OCI-LY1 (cell line): ENCODE results near the gene GNG12.
A peak's percentile ranks its signal among the peaks of the same experiment; 100 is the strongest.

Experiments used
- H2AFZ ChIP-seq: fragments of 200-600 bp; sonication (generic), shearing (Covaris generic); 2 replicates; pipeline ENCODE4 v1.6.0; 2014; ENCODE audit warnings: antibody characterized with exemption, mild to moderate bottlenecking, low read length
- H3F3A ChIP-seq: fragments of 200-600 bp; sonication (generic), shearing (Covaris generic); 2 replicates; pipeline ENCODE4 v1.6.0; 2014; ENCODE audit warnings: mild to moderate bottlenecking, antibody characterized with exemption, low read length, moderate library complexity; ENCODE audit not compliant: insufficient read depth
- H3K27ac ChIP-seq: fragments of 200-600 bp; sonication (generic); 2 replicates; pipeline ENCODE4 v1.5.1; 2014; ENCODE audit warnings: low read length, mixed run types, mild to moderate bottlenecking, low read depth; ENCODE audit not compliant: poor library complexity, severe bottlenecking
- H3K27me3 ChIP-seq: fragments of 200-600 bp; sonication (generic); 2 replicates; pipeline ENCODE4 v1.6.0; 2014; ENCODE audit warnings: antibody characterized with exemption, mild to moderate bottlenecking, low read length, moderate library complexity; ENCODE audit not compliant: insufficient read depth
- H3K36me3 ChIP-seq: fragments of 200-600 bp; sonication (generic); 2 replicates; pipeline ENCODE4 v1.6.1; 2014; ENCODE audit warnings: mild to moderate bottlenecking, antibody characterized with exemption, low read length, moderate library complexity, mixed read lengths; ENCODE audit not compliant: insufficient read depth
- H3K4me1 ChIP-seq: fragments of 200-600 bp; sonication (generic); 2 replicates; pipeline ENCODE4 v1.5.1; 2014; ENCODE audit warnings: mild to moderate bottlenecking, low read length, moderate library complexity; ENCODE audit not compliant: insufficient read depth, severe bottlenecking
- H3K4me2 ChIP-seq: fragments of 200-600 bp; sonication (generic), shearing (Covaris generic); 2 replicates; pipeline ENCODE4 v1.6.1; 2014; ENCODE audit warnings: low read length
- H3K4me3 ChIP-seq: fragments of 200-600 bp; sonication (generic); 2 replicates; pipeline ENCODE4 v1.5.1; 2014; ENCODE audit warnings: low read length, low read depth, mild to moderate bottlenecking, mixed read lengths; ENCODE audit not compliant: poor library complexity, severe bottlenecking
- H3K79me2 ChIP-seq: fragments of 200-600 bp; shearing (Covaris generic); 2 replicates; pipeline ENCODE4 v1.6.1; 2016; ENCODE audit warnings: mixed run types, low read length, mixed read lengths; ENCODE audit not compliant: insufficient read depth
- H3K9ac ChIP-seq: fragments of 200-600 bp; sonication (generic), shearing (Covaris generic); 2 replicates; pipeline ENCODE4 v1.6.1; 2014; ENCODE audit warnings: mild to moderate bottlenecking, low read length, mixed read lengths
- H3K9me2 ChIP-seq: fragments of 200-600 bp; sonication (generic), shearing (Covaris generic); 2 replicates; pipeline ENCODE4 v1.6.1; 2014; ENCODE audit warnings: low read depth, mild to moderate bottlenecking, low read length, mixed read lengths
- H3K9me3 ChIP-seq: fragments of 200-600 bp; shearing (Covaris generic); 2 replicates; pipeline ENCODE4 v1.6.1; 2014; ENCODE audit warnings: low read length, mixed read lengths
- H4K20me1 ChIP-seq: fragments of 200-600 bp; sonication (generic), shearing (Covaris generic); 2 replicates; pipeline ENCODE4 v1.6.0; 2016; ENCODE audit warnings: mild to moderate bottlenecking, low read length; ENCODE audit not compliant: insufficient read depth
- EZH2 ChIP-seq: fragments of 200-600 bp; sonication (generic), shearing (Covaris generic); IDR thresholded peaks from 2 replicates; pipeline ENCODE4 v1.8.0; 2017; ENCODE audit warnings: borderline replicate concordance, mixed run types, mild to moderate bottlenecking, antibody characterized with exemption, low read length, moderate library complexity, mixed read lengths
- TF ChIP-seq, protein P1 (sequence below): fragments of 200-600 bp; sonication (generic), shearing (Covaris generic); IDR thresholded peaks from 2 replicates; pipeline ENCODE4 v1.5.1; 2017; ENCODE audit warnings: mild to moderate bottlenecking, antibody characterized with exemption, low read length, moderate library complexity, mixed read lengths

Gene GNG12

GRCh38 chr1:67684526-67685066 lies 148.7 kb downstream of the GNG12 start:
- no peak for TF ChIP-seq EZH2
- TF ChIP-seq, protein P1, sequence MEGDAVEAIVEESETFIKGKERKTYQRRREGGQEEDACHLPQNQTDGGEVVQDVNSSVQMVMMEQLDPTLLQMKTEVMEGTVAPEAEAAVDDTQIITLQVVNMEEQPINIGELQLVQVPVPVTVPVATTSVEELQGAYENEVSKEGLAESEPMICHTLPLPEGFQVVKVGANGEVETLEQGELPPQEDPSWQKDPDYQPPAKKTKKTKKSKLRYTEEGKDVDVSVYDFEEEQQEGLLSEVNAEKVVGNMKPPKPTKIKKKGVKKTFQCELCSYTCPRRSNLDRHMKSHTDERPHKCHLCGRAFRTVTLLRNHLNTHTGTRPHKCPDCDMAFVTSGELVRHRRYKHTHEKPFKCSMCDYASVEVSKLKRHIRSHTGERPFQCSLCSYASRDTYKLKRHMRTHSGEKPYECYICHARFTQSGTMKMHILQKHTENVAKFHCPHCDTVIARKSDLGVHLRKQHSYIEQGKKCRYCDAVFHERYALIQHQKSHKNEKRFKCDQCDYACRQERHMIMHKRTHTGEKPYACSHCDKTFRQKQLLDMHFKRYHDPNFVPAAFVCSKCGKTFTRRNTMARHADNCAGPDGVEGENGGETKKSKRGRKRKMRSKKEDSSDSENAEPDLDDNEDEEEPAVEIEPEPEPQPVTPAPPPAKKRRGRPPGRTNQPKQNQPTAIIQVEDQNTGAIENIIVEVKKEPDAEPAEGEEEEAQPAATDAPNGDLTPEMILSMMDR = no peak
- no peaks in the 10 kb centered on the region for H3K27me3 ChIP-seq
- no peaks in the 10 kb centered on the region for H3K9me3 ChIP-seq
- no peaks in the 10 kb centered on the region for H3K9me2 ChIP-seq
- peaks cover 23% of the 10 kb centered on the region for H3K79me2 ChIP-seq
- H3K27ac ChIP-seq = peak overlapping the region; percentile 85
- peaks cover 60% of the 10 kb centered on the region for H3K4me1 ChIP-seq
- H2AFZ ChIP-seq = no peak overlapping the region
- H3K4me2 ChIP-seq = peak overlapping the region; percentile 69
- no peaks in the 10 kb centered on the region for H4K20me1 ChIP-seq
- peak overlapping the region; percentile 91 for H3K4me3 ChIP-seq
- peak overlapping the region; percentile 51 for H3K9ac ChIP-seq
- H3K36me3 ChIP-seq = peaks cover 44% of the 10 kb centered on the region
- H3F3A ChIP-seq = peaks cover 12% of the 10 kb centered on the region; the same call in 1 of the 2 replicates

DNA sequence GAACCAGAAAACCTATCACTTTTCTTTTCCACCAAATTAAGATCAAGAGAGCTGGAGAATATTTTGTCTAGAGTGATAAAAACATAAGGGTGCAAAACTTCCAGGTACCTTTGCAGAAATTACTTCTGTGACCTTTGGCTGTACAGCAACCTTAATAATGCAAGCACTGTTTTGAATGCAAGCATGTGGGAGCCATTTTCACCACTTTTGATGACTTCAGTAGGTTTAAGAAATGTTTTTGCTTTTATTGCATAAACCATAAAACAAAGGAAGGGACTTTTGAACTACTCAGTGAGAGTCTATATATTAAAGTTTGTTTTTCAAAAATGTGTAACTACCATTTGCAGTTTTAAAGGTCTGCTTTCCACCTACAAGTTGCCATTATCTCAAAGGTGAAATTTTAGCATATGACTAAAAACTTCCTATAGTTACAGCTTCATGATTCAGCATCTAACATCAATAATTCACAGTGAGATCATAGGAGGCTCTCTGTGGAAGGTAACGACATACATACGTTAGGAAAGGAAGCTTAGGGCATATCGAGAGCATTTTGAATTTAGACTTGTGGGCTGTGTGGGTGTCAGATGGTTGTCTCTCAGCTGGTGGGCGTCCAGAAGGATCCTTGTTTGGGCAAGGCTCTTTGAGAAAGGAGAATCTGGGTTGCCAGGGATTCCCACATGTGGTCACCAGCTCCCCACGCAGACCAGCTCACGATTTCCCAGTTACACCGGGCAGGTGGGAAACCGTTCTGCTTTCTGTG lies 149.3 kb downstream of the GNG12 start:
- no peaks in the 10 kb centered on the region for H3K9me3 ChIP-seq
- no peaks in the 10 kb centered on the region for H3K27me3 ChIP-seq
- H3K79me2 ChIP-seq = peaks cover 23% of the 10 kb centered on the region
- H4K20me1 ChIP-seq = no peaks in the 10 kb centered on the region
- H3K4me1 ChIP-seq = peaks cover 54% of the 10 kb centered on the region
- TF ChIP-seq, protein P1 = no peak
- TF ChIP-seq EZH2 = no peak
- H3K4me3 ChIP-seq = peak overlapping the region; percentile 91
- no peaks in the 10 kb centered on the region for H3K9me2 ChIP-seq
- H3F3A ChIP-seq = peaks cover 6% of the 10 kb centered on the region; the same call in 1 of the 2 replicates
- H2AFZ ChIP-seq = 0 out of 2 replicates have a peak overlapping the region, but pooled peaks have one; percentile 13
- H3K27ac ChIP-seq = peak overlapping the region; percentile 85
- peak overlapping the region; percentile 69 for H3K4me2 ChIP-seq
- H3K36me3 ChIP-seq = peaks cover 38% of the 10 kb centered on the region
- H3K9ac ChIP-seq = peak overlapping the region; percentile 51

- H3K27ac ChIP-seq = peak overlapping the region; percentile 85
- H3K4me1 ChIP-seq = peaks cover 54% of the 10 kb centered on the region
- H3K4me3 ChIP-seq = no peak overlapping the region
- 0 out of 2 replicates have a peak overlapping the region, but pooled peaks have one; percentile 13 for H2AFZ ChIP-seq
- TF ChIP-seq, protein P1 = no peak
- no peak for TF ChIP-seq EZH2
- H3K4me2 ChIP-seq = peak overlapping the region; percentile 69; the same call in 1 of the 2 replicates
- no peaks in the 10 kb centered on the region for H3F3A ChIP-seq
- peaks cover 23% of the 10 kb centered on the region for H3K79me2 ChIP-seq
- no peaks in the 10 kb centered on the region for H4K20me1 ChIP-seq
- H3K9me3 ChIP-seq = no peaks in the 10 kb centered on the region
- no peaks in the 10 kb centered on the region for H3K27me3 ChIP-seq
- no peaks in the 10 kb centered on the region for H3K9me2 ChIP-seq
- H3K36me3 ChIP-seq = peaks cover 31% of the 10 kb centered on the region
- H3K9ac ChIP-seq = no peak overlapping the region; the same call in 1 of the 2 replicates
Measured at GRCh38 chr1:67683316-67683715, 150.0 kb downstream of the GNG12 start.
